HG03095 (cell line): ENCODE measurements around the gene KIAA0930.
"Not testable (repeated sequence)": the region's sequence is repeated elsewhere in the genome, so short reads cannot be mapped to it uniquely, and the experiment has no call there.

Experiments used
- ATAC-seq: cut with Tn5 transposase; IDR thresholded peaks from one replicate; pipeline ENCODE4 v1.9.1; 2021; ENCODE audit warnings: moderate library complexity; ENCODE audit not compliant: unreplicated experiment

The KIAA0930 gene

DNA sequence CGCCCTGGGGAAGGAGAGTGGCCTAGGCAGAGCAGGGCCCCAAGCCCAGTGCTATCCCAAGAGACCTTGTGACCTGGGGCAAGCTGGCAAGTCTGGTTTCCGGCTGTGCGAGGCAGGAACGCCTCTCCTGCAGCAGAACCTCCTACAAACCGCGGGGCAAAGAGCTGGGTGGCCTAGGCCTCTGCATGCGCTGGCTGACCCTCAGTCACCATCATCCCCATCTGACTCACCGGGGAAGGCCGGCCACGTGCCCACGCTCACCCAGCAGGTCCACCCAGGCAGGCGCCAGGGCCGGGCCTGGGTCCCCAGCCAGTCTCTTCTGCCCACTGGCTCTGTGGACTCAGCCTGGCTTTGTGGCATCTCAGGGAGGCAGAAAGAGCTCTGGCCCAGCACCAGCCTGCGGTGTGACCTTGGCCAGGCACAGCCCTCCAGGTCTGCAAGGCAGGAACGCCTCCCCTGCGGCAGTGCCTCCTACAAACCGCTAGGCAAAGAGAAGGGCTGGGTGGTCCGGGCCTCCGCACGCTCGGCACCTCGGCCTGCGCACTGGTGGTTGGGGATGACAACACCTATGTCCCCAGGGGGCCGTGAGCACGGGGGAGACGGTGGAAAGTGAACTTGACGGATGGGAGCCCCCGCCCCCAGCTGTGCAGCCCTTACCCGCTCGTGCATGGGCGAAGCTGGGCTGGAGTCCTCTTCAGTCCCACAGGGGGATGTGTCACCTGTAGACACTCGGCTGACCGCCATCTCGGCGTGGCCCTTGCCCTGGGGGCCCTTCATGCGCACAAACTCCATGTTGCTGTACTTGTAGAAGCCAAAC is 38.2 kb downstream of the KIAA0930 start:
- no peak for ATAC-seq

DNA sequence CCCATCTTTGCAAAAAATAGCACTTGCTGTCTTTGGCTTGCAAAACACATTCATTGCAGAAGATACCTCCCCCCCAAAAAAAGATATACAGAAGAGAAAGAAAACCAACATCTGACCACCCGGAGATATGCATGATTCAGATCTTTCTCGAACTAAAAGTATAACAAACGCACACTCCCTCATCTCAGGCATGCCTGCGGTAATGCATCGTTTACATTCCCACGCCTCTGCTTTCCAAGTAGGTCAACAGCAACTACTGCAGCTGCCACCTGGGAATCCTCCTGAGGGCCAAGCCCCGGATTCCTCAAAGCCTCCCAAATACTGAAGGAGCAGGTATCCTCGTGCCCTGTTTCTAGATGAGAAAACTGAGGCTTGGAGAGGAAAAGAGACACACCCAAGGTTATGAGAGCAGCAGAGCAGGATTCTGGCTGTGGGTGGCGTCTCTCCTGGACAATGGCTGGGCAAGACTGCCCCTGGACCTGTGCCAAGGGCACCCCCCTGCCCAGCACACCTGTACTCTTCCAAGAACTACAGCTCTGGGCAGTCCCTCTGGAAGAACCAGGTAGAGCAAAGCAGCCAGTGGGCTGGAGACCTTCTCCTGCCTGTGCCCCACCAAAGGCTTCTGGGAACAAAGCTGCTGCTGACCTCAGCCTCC is 38.9 kb downstream of the KIAA0930 start:
- ATAC-seq = no peak

DNA sequence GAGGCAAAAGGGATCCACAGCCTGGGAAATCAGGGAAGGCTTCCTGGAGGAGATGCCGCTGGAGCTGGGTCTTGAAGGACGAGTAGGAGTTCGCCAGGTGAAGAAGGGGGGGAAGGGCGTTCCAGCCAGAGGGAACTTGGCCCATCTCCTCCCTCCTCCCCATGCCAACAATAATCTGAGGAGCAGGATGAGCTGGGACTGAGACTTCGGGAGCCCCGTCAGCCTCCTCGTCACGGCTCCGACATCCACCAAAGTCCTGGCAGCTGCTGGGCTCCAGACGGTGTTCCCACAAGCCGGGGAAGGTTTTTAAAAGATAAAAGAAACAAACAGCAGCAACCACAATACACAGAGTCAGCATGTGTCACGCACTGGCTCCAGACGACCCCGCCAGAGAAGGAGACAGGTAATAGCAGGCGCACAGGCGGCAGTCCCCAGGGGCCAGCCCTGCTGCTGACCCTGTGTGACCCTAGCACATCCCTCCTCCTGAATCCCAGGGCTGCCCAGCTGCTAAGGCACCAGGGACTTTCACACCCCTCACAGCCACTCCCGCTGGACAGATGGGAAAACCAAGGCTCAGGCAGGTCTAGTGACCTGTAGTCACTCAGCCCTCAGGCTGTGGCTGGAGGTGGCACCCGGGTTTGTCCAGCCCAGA is 39.7 kb downstream of the KIAA0930 start:
- no peak for ATAC-seq

DNA sequence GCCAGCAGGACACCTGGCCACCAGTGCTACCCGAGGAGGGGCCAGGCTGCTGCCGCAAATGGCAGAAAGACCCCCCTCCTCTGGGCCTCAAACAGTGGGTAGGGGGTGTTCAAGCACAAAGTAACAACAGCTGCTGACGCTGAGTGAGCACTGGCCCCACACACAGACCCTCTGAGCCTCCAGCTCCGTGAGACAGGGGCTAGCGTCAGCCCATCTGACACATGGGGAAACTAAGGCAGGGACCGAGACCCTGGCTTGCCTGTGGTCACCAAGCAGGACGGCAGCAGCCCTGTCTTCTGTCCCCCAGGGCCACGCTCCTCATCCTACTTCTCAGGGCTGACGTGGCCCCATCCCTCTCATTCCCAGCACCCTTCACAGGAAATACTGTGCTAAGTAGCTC is 40.5 kb downstream of the KIAA0930 start:
- ATAC-seq = no peak

DNA sequence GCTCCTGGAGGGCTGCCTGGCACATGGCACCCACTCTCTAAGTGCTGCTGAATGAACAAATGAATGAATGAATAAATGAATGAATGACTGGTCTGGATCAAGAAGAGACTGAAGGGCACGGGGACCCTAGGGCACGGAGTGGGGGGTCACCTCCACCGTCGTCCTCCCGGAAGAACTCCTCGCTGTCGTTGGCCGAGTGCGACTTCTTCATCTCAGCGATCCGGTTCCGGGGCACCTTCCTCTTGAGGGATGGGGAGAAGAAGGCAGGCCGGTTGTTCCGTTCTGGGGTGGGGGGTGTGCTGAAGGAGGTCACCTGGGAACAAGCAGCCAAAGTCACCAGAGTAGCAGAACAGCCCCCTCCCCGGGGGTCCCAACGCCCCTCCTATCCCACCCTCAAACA is 41.0 kb downstream of the KIAA0930 start:
- ATAC-seq = no peak

DNA sequence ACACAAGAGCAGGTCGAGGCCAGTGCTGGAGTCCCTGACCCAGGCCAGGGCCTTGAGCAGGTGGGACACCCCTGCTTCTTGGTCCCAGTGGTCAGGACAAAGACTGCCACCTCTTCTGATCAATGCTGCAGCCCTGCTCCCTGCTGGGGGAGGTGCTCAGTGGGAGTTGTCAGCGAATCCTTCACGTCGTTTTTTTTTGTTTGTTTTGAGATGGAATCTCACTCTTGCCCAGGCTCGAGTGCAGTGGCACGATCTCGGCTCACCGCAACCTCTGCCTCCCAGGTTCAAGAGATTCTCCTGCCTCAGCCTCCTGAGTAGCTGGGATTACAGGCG is 42.3 kb downstream of the KIAA0930 start:
- ATAC-seq = no peak

DNA sequence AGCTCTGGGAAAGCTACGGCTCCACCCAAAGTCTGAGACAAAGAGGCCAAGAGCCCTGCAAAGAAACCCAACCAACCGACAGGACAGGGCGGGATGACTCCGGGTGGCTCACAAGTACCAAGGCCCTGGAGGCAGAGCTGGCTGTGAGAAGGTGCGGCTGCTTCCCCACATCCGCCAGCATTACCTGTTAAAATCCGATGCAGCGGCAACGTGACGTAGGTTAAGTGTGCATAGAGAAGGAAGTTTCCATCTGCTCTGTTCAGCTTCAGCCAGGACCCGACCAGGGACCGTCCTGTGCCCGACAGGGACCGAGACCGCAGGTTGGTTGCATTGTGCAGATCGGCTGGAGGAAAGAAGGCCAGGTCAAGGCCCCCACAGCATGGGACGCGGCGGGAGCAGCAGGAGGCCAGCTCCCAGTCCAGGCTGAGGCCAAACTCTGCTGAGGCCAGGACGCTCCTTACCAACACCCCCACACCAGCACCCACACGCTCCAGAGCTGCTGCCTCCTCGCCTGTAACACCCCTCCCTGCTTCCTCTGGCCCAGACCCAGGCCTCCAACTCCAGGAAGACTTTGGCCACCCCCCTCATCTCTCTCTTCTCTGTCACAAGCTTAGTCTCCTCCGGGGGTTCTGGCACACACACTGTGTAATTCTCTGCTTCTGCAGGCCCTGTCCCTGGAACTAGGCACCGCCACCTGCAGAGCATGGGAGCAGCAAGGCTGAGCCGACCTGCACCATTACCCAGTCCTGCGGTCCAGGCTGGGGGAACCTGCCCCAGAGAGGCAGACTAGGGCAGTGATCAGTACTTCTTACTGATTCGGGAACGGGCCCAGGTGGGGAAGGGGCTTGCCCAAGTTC is 42.9 kb downstream of the KIAA0930 start:
- no peak for ATAC-seq

DNA sequence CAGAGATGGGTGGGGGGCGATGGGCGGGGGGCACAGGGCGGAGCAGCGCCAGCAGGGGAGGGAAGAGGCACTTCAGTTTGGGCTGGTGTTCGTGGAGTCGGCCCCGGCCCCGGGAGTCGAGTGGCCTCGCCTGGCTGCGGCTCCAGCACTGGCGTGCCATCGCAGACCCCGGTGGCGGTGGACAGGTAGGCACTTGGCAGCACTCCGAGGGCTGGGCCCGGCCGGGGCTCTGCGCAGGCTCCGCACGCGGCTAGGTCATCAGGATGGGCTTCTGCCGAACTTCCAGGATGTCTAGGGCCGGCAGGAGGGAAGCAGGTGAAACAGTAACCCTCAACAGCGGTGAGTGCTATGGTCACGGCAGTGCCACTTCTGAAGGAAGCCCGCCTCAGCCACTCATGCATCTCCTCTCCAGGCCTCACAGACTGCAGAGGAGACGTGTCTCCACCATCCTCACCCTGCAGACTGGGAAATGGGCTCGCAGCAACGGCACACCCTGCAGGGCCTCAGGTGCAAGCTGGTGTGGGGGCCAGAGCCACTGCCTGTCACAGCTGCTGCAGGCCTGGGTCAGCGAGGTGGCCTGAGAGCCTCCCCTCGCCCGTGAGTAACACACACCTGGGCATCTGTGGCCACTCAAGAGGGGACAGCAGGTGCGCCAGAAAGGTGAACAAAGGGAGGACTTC is 43.6 kb downstream of the KIAA0930 start:
- ATAC-seq = no peak

DNA sequence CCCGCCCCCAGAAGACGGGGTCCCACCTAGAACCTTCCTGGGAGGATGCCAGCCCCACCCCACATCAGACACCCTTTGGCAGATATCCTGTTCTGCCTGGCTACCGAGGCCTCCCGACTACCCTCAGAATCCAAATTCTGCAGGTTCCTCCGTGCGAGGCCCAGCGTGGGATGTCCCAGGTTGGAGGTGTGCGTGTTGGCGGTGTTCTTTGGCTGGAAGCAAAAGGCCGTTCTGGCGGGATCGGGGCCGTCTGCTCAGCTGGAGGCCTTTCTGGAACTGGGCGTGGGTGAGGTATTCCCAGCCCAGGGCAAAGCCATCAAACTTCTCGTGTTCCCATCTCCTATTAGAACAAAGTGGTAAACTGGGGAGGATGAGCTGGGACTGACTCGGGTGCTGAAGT is 44.4 kb downstream of the KIAA0930 start:
- ATAC-seq = no peak

DNA sequence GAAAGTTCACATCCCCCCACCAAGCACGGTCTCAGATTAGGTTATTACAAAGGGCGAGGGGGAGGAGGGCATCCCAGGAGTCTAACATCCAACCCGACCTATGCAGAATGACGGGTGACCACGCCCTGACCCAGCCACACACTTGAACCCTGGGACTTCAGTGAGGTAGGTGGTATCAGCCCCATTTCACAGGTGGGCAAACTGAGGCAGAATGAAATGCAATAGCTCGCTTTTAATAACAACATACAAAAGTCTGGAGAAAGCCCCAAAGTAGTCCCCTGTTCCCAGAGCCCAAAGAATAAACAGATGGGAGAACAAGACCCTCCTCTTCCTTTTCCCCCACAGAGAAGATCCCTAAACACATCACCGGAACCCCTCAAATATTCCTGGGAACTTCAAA is 45.1 kb downstream of the KIAA0930 start:
- ATAC-seq = no peak

DNA sequence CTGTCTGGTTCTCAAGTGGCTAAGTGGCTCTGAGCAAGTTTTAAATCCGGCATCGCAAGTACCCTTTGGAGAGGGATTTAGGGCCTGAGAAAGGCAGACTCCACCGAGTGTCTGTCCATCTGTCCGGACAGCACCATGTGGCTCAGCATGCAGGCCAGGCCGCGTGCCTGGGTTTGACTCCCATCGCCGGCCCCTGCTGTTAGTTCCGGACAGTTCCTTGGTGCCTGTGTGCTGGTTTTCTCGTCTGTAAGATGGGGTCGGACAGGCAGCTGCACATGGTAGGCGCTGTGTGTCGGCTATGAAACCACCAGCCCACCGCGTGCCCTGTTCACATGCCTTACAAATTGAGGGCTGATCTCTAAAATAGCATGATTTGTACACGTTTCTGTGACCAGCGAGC is 46.0 kb downstream of the KIAA0930 start:
- no peak for ATAC-seq

DNA sequence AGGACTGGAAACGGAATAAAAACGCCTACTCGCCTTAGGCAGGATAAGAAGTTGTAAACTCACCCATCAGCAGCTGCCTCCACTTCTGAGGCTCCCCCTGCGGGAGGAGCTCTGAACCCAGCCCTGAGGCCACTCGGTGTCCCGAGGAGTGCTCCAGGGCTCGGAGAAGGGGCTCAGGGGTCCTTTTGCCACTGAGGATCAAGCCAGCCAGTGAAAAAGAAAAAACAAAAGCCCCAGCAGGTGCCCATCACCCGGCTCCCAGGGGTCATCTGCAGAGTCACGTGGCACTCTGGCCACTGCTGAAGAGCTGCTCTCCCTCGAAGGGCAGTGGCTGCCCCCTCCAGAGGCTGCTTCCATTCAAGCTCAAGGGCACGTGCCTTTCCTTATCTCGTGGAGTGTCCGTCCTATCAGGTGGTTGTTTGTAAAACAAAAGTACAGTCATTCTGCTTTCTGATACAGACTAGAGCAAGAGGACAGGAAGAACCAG is 48.0 kb downstream of the KIAA0930 start:
- no peak for ATAC-seq

DNA sequence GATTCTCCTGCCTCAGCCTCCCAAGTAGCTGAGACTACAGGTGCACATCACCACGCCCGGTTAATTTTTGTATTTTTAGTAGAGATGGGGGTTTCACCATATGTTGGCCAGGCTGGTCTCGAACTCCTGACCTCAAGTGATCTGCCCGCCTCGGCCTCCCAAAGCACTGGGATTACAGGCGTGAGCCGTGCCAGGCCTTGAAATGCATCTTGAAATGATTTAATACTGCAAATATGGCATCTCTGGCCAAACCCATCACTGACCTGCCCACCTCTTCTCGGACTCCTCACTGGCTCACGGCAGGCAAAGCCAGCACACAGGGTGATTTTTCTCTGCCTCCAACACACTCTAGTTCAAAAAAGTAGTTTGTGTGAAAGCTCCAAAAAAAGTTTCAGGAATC is 48.9 kb downstream of the KIAA0930 start:
- ATAC-seq = not testable (repeated sequence)

DNA sequence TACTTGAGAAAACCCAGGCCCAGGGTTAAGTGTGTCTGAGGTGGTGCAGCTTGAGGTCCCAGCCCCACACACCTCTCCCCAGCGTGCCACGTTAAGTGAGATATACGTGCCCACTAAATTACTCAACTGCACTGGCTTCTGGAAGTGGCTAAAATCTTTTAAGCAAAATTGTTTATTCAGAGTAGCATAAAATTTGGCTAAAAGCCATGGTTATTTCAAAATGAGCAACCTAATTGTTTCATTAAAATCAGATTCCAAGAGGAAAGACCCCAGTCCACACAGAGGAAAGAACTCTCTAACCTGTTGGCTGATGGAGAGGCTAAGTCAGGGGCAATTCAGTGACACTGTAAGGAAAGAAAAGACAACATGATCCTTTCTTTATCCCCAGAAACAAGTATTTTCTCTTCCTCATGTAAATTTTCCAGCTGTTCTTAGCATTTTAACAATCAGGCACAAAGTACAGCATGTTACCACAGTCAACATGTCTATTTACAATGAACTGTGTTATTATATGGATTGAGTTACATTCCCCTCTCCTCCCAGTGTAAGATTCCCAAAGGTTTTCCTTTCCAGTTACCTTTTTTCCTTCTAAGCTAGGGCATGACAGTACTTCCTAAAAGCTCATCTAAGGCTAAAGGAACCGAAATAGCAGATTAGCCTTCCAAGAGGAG is 50.4 kb downstream of the KIAA0930 start:
- ATAC-seq = no peak

DNA sequence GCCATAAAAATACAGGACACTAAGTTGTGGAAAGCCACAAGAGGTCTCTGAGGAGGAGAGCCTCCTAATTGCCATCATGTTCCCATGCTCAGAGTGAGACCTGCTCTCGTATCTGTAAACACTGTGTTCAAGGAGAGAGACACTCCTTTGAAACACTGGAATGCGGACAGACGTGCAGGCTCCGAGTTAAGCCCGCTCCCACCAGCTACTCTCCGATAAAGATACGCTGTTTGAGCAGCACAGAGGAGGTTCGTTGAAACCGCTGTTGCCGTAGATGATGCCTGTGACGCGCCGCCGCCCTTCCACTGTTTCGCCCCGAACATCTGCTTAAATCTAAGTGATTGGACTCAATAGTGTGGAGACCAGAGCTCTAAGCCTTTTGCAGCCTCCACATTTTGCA is 51.9 kb downstream of the KIAA0930 start:
- ATAC-seq = no peak

DNA sequence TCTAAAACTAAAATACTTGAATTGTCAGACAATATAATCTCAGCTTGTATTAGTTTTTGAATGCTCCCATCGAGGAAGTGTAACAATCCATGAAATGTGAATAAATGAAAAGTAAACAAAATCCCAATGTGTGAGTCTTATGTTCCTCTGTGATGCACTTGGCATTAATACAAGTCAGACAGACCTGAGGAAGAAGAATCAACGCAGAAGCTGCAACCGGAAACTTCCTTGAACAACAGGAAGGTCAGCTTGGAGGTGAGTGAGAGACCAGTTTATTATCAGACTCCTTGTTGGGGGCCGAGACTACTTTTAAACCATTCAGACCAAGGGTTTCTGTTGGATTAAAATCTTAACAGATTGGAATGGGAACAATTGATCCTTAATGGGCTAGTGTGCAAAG is 52.8 kb downstream of the KIAA0930 start:
- ATAC-seq = no peak

DNA sequence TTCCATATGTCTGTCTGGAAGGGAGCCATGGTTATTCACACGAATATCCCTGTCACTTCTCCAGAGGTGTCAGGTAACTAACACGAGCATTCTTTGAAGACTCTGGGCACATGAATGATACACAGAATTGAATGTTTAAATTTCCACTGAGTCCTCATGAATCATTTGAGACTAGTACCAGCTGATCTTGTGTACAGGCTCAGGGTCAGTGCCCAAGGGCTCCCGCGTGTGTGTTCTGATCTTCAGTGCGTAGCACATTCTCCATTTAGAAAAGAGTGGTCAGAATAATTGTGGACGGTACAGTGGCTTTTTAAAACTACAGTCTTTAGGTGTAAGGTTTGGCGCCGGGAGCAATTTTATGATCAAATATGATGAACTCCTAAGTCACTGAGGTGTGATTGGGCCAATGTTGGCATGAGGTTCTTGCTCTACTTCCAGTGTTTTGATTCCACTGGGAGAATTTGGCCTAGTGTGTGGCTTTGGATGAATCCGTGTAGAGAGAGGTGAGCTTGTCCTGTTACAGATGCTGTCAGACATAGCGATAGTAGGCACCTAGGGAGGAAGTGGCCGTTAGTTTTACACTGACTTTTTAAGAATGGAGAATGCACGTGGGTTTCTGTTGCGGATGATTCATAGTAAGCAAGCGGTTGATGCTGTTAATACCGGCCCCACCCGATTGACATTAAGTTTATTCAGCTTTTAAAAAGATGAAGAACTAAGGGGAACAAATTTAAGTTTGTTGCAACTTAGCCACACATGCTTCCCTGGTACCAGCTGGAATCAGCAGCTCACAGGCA is 54.8 kb downstream of the KIAA0930 start:
- ATAC-seq = no peak

DNA sequence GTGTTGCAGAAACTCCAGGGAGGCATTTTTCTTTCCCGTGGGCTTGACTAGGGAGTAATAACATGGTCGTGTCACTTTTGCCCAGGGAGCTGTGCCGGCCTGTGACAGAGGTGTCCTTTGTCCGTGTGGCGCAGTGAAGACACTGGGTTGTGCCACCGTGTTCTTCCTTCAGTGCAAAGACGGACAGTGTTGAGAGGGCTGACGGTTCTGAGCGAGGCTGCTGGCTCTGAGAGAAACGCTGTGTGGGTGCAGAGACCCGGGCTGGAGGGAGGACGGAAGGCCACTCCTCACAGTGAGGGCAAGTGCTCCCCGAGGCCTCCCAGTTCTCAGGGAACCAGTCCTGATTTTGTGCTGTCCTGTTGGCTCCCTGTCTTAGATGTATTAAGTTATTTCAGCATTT is 56.7 kb downstream of the KIAA0930 start:
- ATAC-seq = no peak

DNA sequence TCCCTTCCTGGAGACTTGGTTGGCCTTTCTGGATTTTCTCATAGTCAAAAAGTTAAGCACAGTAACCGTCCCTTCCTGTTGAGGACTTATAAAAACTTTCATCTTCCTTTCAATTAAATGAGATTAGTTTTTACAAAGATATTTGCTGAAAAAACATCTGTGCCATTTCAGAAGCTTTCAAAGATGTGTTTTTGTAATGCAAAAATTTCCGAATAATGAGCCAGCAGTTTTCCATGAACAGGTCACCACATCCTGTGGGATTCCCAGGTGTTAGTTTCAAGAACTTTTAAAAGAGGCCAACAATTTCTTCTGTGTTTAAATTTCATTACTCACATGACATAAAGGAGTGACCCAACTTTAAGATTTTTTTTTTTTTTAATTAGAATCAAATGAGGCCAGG is 58.9 kb downstream of the KIAA0930 start:
- no peak for ATAC-seq
